ENCODE results near the gene CBX3.

DNA sequence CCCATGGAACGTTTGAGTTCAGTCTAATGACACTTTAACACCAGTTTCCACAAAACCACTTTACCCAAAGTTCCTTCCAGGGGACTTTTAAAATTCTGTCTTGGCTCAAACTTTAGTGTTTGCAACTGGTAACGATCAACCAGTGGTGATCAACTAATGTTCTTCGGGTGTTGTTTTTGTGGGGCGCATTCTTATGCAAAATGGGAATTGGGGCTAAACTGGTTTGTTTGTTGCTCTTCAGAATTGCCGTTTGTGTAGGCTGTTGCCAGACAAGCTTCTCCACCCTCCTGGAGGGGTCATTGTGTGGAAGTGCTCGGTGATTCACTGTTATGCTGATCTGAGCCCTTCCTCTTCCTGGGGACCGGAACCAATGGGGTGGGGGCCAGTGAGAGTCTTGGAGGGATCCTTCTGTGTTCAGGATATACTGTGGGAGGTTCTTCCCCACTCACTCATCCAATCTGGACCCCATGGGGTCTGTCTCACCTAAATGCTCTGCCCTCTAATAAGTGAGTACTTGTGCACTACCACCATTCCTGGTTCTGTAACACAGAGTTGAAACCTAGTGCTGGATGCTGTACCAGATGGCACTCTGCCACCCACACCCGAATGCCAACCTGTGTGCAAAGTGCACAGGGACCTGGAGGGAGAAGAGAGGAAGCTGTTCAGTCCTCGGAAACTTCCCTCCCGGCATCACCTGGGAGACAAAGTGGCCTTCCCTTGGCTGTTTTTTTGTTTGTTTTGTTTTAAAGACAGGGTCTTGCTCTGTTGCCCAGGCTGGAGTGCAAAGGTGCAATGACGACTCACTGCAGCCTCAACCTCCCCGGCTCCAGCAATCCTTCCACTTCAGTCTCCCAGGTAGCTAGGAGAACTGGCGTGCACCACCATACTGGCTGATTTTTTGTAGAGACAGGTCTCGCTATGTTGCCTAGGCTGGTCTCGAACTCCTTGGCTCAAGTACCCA, 47.4 kb upstream of the CBX3 start:
- TF ChIP-seq CTCF (IDR thresholded peaks at IDR 0.05) (no peak), POLR2A (IDR thresholded peaks at IDR 0.05) (no peak)
